ENCODE measurements around the gene FCAR. TPM values are rescaled to one million over a fixed set of nuclear protein-coding genes. Genes with fewer than 3 reads are reported as not detected.

FCAR gene
- total RNA-seq, 1 experiment from 2014 or later = not detected

GRCh38 chr19:54883228-54883627, 9.2 kb downstream of the FCAR start:
- Histone ChIP-seq H4K20me1 (ENCODE audit: insufficient read depth) (no peaks in the 10 kb centered on the region; the same call in 1 of the 2 replicates), H3K27me3 (ENCODE audit: insufficient read depth, low read depth) (peaks cover 27% of the 10 kb centered on the region), H3K9me2 (ENCODE audit: insufficient read depth) (no peaks in the 10 kb centered on the region), H3K36me3 (ENCODE audit: low read depth) (no peaks in the 10 kb centered on the region), H2AFZ (no peak overlapping the region), H3K4me2 (peak overlapping the region; percentile 54; the same call in 1 of the 2 replicates), H3K4me1 (replicated peaks; ENCODE audit: insufficient read depth) (no peaks in the 10 kb centered on the region), H3K9me3 (ENCODE audit: insufficient read depth, low read depth) (no peaks in the 10 kb centered on the region), H3K79me2 (ENCODE audit: low read depth) (no peaks in the 10 kb centered on the region), H3K27ac (no peak overlapping the region), H3K4me3 (no peak overlapping the region), H3F3A (ENCODE audit: insufficient read depth, low read depth) (no peaks in the 10 kb centered on the region)
- CTCF ChIA-PET = no interaction called here
- DNase-seq = no peak
- no TSS peak for BruUV-seq (replicated peaks)
- POLR2A ChIA-PET (ENCODE audit: unreplicated experiment) = no interaction called here
- TF ChIP-seq EZH2 (IDR thresholded peaks at IDR 0.05; ENCODE audit: low read depth) = no peak
- TF ChIP-seq CTCF (conservative IDR thresholded peaks at IDR 0.05) = no peak
- intact Hi-C loops (cut with micrococcal nuclease; ENCODE audit: unreplicated experiment) = loop anchor here (2.0 to 10.0 kb wide), 3 partner anchors 38 to 622 kb away; no protein-coding TSS in a partner anchor

GRCh38 chr19:54888239-54888638, 14.2 kb downstream of the FCAR start:
- Histone ChIP-seq H3K27me3 (ENCODE audit: insufficient read depth, low read depth) (peaks cover 11% of the 10 kb centered on the region; the same call in 1 of the 2 replicates), H3K4me1 (replicated peaks; ENCODE audit: insufficient read depth) (no peaks in the 10 kb centered on the region), H3F3A (ENCODE audit: insufficient read depth, low read depth) (no peaks in the 10 kb centered on the region), H3K36me3 (ENCODE audit: low read depth) (no peaks in the 10 kb centered on the region), H4K20me1 (ENCODE audit: insufficient read depth) (no peaks in the 10 kb centered on the region), H3K79me2 (ENCODE audit: low read depth) (no peaks in the 10 kb centered on the region), H3K9me2 (ENCODE audit: insufficient read depth) (no peaks in the 10 kb centered on the region), H3K27ac (no peak overlapping the region), H3K9me3 (ENCODE audit: insufficient read depth, low read depth) (no peaks in the 10 kb centered on the region), H3K4me2 (no peak overlapping the region), H3K4me3 (no peak overlapping the region), H2AFZ (no peak overlapping the region)
- CTCF ChIA-PET = no interaction called here
- POLR2A ChIA-PET (ENCODE audit: unreplicated experiment) = interaction anchor here (0.6 kb wide), 1 partner anchor 699 kb away, joined by 3 read pairs; the partner anchor contains the start of gene MBOAT7
- BruUV-seq (replicated peaks) = no TSS peak
- intact Hi-C loops (cut with micrococcal nuclease; ENCODE audit: unreplicated experiment) = loop anchor here (10.0 kb wide), 1 partner anchor 617 kb away; no protein-coding TSS in a partner anchor
- TF ChIP-seq CTCF (conservative IDR thresholded peaks at IDR 0.05) = no peak
- TF ChIP-seq EZH2 (IDR thresholded peaks at IDR 0.05; ENCODE audit: low read depth) = no peak
- no peak for DNase-seq

- no peak overlapping the region for H3K4me3 ChIP-seq
- BruUV-seq (replicated peaks) = no TSS peak
Observed at GRCh38 chr19:54889566-54889965, 15.5 kb downstream of the FCAR start.

More at GRCh38 chr19:54889566-54889965, 15.5 kb downstream of the FCAR start:
- Histone ChIP-seq H3K79me2 (ENCODE audit: low read depth) (no peaks in the 10 kb centered on the region), H3F3A (ENCODE audit: insufficient read depth, low read depth) (no peaks in the 10 kb centered on the region), H3K27me3 (ENCODE audit: insufficient read depth, low read depth) (peaks cover 17% of the 10 kb centered on the region; the same call in 1 of the 2 replicates), H2AFZ (no peak overlapping the region), H3K36me3 (ENCODE audit: low read depth) (no peaks in the 10 kb centered on the region), H3K27ac (no peak overlapping the region), H3K9me2 (ENCODE audit: insufficient read depth) (no peaks in the 10 kb centered on the region), H4K20me1 (ENCODE audit: insufficient read depth) (no peaks in the 10 kb centered on the region), H3K4me1 (replicated peaks; ENCODE audit: insufficient read depth) (no peaks in the 10 kb centered on the region), H3K9me3 (ENCODE audit: insufficient read depth, low read depth) (no peaks in the 10 kb centered on the region), H3K4me2 (no peak overlapping the region)
- TF ChIP-seq EZH2 (IDR thresholded peaks at IDR 0.05; ENCODE audit: low read depth) (no peak), CTCF (conservative IDR thresholded peaks at IDR 0.05) (no peak)
- intact Hi-C loops (cut with micrococcal nuclease; ENCODE audit: unreplicated experiment) = loop anchor here (10.0 kb wide), 1 partner anchor 615 kb away; no protein-coding TSS in a partner anchor
- DNase-seq = no peak
- ChIA-PET CTCF (interaction anchor here (0.7 kb wide), 1 partner anchor 69 kb away, joined by 4 read pairs; no protein-coding TSS in a partner anchor), POLR2A (ENCODE audit: unreplicated experiment) (no interaction called here)

Measured in PC-9 (cell line).